Activated CD4-positive, CD25-positive, alpha-beta regulatory T cell treated with anti-CD3 and anti-CD28 coated beads, Interleukin-2, amount 50 U/mL, for 72 hours (primary cell): ENCODE results near the gene MISP3.

Experiments used
- DNase-seq: peaks from one replicate; pipeline ENCODE4 v3.0.0; 2021

Gene MISP3

GRCh38 chr19:14106840-14107239 is 34.3 kb downstream of the MISP3 start:
- no peak for DNase-seq

- DNase-seq, result no peak
Measured at GRCh38 chr19:14107581-14108461, 35.2 kb downstream of the MISP3 start.

GRCh38 chr19:14110650-14111049 is 38.1 kb downstream of the MISP3 start:
- no peak for DNase-seq

- no peak for DNase-seq
Measured at GRCh38 chr19:14111486-14111885, 38.9 kb downstream of the MISP3 start.

- DNase-seq, result no peak
Measured at GRCh38 chr19:14112051-14112808, 39.6 kb downstream of the MISP3 start.

- no peak for DNase-seq
Measured at GRCh38 chr19:14112809-14113385, 40.3 kb downstream of the MISP3 start.

GRCh38 chr19:14113762-14114414 is 41.3 kb downstream of the MISP3 start:
- DNase-seq, result peak; percentile 48

- no peak for DNase-seq
Measured at GRCh38 chr19:14114439-14114838, 41.9 kb downstream of the MISP3 start.

- peak; percentile 47 for DNase-seq
Measured at GRCh38 chr19:14114854-14115253, 42.3 kb downstream of the MISP3 start.

- no peak for DNase-seq
Measured at GRCh38 chr19:14115756-14116155, 43.2 kb downstream of the MISP3 start.

- no peak for DNase-seq
Measured at GRCh38 chr19:14116525-14116917, 43.9 kb downstream of the MISP3 start.

- DNase-seq, result peak; percentile 41
Measured at GRCh38 chr19:14116918-14117578, 44.5 kb downstream of the MISP3 start.

- DNase-seq, result peak; percentile 97
Measured at GRCh38 chr19:14117668-14118164, 45.1 kb downstream of the MISP3 start, which contains the start of gene PRKACA. Gene PRKACA, minus strand, starts transcription at chr19:14117762. Its CDS starts 215 bp downstream, at chr19:14117547.

- DNase-seq, result peak; percentile 37
Measured at GRCh38 chr19:14118165-14119051, 45.8 kb downstream of the MISP3 start.

GRCh38 chr19:14119146-14119545 is 46.6 kb downstream of the MISP3 start:
- no peak for DNase-seq

- no peak for DNase-seq
Measured at GRCh38 chr19:14119644-14120496, 47.3 kb downstream of the MISP3 start.

GRCh38 chr19:14120497-14120780 is 47.9 kb downstream of the MISP3 start:
- no peak for DNase-seq

GRCh38 chr19:14122924-14123323 is 50.3 kb downstream of the MISP3 start:
- no peak for DNase-seq
